MM.1S (cell line): ENCODE measurements around the gene BMP4.

Experiments
- DNase-seq: peaks from one replicate; pipeline ENCODE4 v3.0.0-alpha.2; 2015
- H2AFZ ChIP-seq: fragments of 300-600 bp; sonication (generic); 2 replicates; pipeline ENCODE4 v1.6.0; 2016; ENCODE audit warnings: antibody characterized with exemption, low read length
- H3F3A ChIP-seq: fragments of 300-600 bp; sonication (generic); 2 replicates; pipeline ENCODE4 v1.6.1; 2016; ENCODE audit warnings: mild to moderate bottlenecking, antibody characterized with exemption, low read length, moderate library complexity, mixed read lengths; ENCODE audit not compliant: insufficient read depth
- H3K27ac ChIP-seq: fragments of 300-600 bp; sonication (generic); 2 replicates; pipeline ENCODE4 v1.5.1; 2016; ENCODE audit warnings: mild to moderate bottlenecking, low read length
- H3K27me3 ChIP-seq: fragments of 300-600 bp; sonication (generic); replicated peaks from 2 replicates; pipeline ENCODE4 v1.6.0; 2016; ENCODE audit warnings: low read length; ENCODE audit not compliant: insufficient read depth
- H3K36me3 ChIP-seq: fragments of 300-600 bp; sonication (generic); replicated peaks from 2 replicates; pipeline ENCODE4 v1.6.1; 2016; ENCODE audit warnings: mild to moderate bottlenecking, low read length, mixed read lengths; ENCODE audit not compliant: insufficient read depth
- H3K4me1 ChIP-seq: fragments of 300-600 bp; sonication (generic); 2 replicates; pipeline ENCODE4 v1.6.1; 2016; ENCODE audit warnings: low read length, mixed read lengths
- H3K4me2 ChIP-seq: fragments of 300-600 bp; sonication (generic); 2 replicates; pipeline ENCODE4 v1.6.0; 2016; ENCODE audit warnings: low read depth, low read length
- H3K4me3 ChIP-seq: fragments of 300-600 bp; sonication (generic); 2 replicates; pipeline ENCODE4 v1.5.1; 2016; ENCODE audit warnings: low read length, mixed read lengths
- H3K79me2 ChIP-seq: fragments of 300-600 bp; sonication (generic); 2 replicates; pipeline ENCODE4 v1.6.1; 2016; ENCODE audit warnings: mixed run types, low read length, mixed read lengths
- H3K9ac ChIP-seq: fragments of 300-600 bp; sonication (generic); 2 replicates; pipeline ENCODE4 v1.6.1; 2016; ENCODE audit warnings: low read length, mixed read lengths
- H3K9me2 ChIP-seq: fragments of 300-600 bp; sonication (generic); replicated peaks from 2 replicates; pipeline ENCODE4 v1.6.1; 2016; ENCODE audit warnings: mild to moderate bottlenecking, low read length, mixed read lengths; ENCODE audit not compliant: insufficient read depth
- H3K9me3 ChIP-seq: fragments of 300-600 bp; sonication (generic); replicated peaks from 2 replicates; pipeline ENCODE4 v1.6.1; 2016; ENCODE audit warnings: mild to moderate bottlenecking, low read length, mixed read lengths; ENCODE audit not compliant: insufficient read depth
- H4K20me1 ChIP-seq: fragments of 300-600 bp; sonication (generic); 2 replicates; pipeline ENCODE4 v1.6.1; 2016; ENCODE audit warnings: mild to moderate bottlenecking, low read length, moderate library complexity, mixed read lengths; ENCODE audit not compliant: insufficient read depth
- EZH2 ChIP-seq: fragments of 300-600 bp; sonication (generic); optimal IDR thresholded peaks from 2 replicates; pipeline ENCODE3; 2017; ENCODE audit warnings: low read depth, mild to moderate bottlenecking, antibody characterized with exemption, low read length, mixed read lengths
- EZH2phosphoT487 ChIP-seq: fragments of 300-600 bp; sonication (generic); IDR thresholded peaks from 2 replicates; pipeline ENCODE4 v1.6.1; 2018; ENCODE audit warnings: antibody characterized with exemption, low read length
- TF ChIP-seq, protein P1 (sequence below): fragments of 300-600 bp; sonication (generic); IDR thresholded peaks from 2 replicates; pipeline ENCODE4 v1.5.1; 2016; ENCODE audit warnings: antibody characterized with exemption, low read length, mixed read lengths

Gene BMP4

DNA sequence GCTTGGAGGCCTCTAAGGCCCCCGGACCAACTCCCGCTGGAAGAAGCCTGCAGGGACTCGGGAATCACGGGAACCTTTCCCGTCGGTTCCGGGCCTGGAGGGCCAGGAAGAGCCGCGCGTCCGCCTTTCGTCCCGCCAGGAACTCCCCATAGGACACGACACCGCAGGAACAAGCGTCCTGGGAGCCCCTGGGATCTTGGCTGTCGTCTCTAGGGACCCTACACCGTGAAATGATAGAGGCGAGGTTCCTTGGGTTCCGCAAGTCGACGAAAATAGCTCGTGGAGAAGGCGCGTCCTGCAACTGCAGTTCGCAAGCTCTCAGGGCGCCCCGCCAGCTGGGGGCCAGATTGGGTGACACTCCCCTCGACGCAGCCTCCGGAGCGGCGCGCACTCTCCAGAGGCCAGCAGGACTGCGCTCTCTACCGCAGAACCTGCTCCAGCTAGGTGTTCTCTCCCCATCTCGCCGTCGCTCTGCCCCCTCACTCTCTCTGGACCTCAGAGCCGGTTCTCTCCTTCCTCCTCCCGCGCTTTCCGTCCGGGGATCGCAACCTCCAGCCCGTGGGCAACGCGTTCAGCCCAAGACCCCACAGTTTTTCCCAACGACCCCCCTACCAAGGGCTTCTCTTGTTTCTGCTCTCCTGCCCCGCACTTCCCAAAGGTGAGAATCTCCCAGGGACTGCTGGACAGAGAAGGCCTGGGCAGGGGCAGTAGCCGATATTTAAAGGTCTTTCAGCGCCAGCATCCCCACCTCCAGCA lies 776 bp downstream of the BMP4 start:
- Histone ChIP-seq H3K36me3 (no peaks in the 10 kb centered on the region), H3K27ac (no peak overlapping the region), H3K4me1 (no peaks in the 10 kb centered on the region), H4K20me1 (no peaks in the 10 kb centered on the region), H3K79me2 (no peaks in the 10 kb centered on the region), H3K9ac (no peak overlapping the region), H3K4me2 (peak overlapping the region; percentile 78), H3K27me3 (no peaks in the 10 kb centered on the region), H3K9me2 (no peaks in the 10 kb centered on the region), H3K4me3 (peak overlapping the region; percentile 56), H2AFZ (0 out of 2 replicates have a peak overlapping the region, but pooled peaks have one; percentile 51), H3F3A (no peaks in the 10 kb centered on the region), H3K9me3 (no peaks in the 10 kb centered on the region)
- TF ChIP-seq EZH2phosphoT487 (no peak), EZH2 (no peak)
- TF ChIP-seq, protein P1, sequence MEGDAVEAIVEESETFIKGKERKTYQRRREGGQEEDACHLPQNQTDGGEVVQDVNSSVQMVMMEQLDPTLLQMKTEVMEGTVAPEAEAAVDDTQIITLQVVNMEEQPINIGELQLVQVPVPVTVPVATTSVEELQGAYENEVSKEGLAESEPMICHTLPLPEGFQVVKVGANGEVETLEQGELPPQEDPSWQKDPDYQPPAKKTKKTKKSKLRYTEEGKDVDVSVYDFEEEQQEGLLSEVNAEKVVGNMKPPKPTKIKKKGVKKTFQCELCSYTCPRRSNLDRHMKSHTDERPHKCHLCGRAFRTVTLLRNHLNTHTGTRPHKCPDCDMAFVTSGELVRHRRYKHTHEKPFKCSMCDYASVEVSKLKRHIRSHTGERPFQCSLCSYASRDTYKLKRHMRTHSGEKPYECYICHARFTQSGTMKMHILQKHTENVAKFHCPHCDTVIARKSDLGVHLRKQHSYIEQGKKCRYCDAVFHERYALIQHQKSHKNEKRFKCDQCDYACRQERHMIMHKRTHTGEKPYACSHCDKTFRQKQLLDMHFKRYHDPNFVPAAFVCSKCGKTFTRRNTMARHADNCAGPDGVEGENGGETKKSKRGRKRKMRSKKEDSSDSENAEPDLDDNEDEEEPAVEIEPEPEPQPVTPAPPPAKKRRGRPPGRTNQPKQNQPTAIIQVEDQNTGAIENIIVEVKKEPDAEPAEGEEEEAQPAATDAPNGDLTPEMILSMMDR = no peak
- no peak for DNase-seq

DNA sequence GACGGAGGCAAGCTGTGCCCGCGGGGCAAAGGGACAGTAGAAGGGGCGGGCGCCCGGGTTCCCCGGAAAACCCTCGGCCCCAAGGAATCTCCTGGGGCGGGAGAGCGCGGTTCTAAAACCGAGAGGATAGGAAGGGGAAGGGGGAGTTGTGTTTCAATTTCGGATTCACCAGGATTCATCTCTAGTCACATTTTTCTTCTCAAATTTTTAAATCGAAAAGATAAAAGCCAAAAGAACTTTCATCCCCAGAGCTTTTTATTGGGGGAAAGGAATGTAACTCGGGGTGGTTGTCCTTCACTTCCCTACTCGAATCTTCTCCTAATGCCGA lies 1.4 kb downstream of the BMP4 start:
- peak overlapping the region; percentile 78 for H3K4me2 ChIP-seq
- no peaks in the 10 kb centered on the region for H3K27me3 ChIP-seq
- H3K4me3 ChIP-seq = peak overlapping the region; percentile 56
- H3F3A ChIP-seq = no peaks in the 10 kb centered on the region
- H4K20me1 ChIP-seq = no peaks in the 10 kb centered on the region
- H3K79me2 ChIP-seq = no peaks in the 10 kb centered on the region
- H3K9ac ChIP-seq = no peak overlapping the region
- H3K4me1 ChIP-seq = no peaks in the 10 kb centered on the region
- no peaks in the 10 kb centered on the region for H3K9me2 ChIP-seq
- no peak overlapping the region for H3K27ac ChIP-seq
- TF ChIP-seq EZH2phosphoT487 (no peak), EZH2 (no peak)
- TF ChIP-seq, protein P1 = no peak
- H2AFZ ChIP-seq = 0 out of 2 replicates have a peak overlapping the region, but pooled peaks have one; percentile 65
- DNase-seq = no peak
- no peaks in the 10 kb centered on the region for H3K36me3 ChIP-seq
- H3K9me3 ChIP-seq = no peaks in the 10 kb centered on the region

DNA sequence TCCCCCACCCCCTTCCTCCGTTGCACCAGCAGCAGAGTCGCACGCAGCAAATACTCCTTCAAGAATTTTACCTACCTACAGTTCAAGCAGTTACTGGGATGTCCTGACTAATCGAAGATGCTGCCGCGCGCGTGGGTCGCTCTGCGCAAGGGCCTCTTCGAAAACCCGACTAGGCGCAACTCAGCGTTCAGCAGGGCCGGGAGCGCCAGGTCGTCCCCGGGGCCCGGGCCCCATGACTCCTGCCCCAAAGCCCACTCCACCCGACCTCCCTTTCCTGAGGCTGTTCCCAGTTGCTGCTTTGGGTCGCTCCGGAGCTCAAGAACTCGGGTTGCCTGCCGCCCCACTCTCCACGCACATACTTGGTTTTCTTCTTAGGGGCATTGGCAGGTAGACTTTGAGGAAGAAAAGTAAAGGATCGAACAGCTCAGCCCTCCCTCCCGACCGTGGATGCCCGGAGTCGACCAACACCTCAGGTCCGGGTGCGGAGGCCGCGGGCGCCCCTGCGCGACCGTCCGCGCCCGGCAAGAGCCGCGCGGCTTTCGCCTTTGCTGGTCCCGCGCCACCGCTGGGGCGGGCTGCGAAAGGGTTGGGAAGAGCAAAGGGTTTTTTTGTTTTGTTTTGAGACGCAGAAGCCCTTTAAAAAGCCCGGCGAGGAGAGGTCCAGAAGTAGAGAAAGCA lies 1.9 kb downstream of the BMP4 start:
- H3K4me1 ChIP-seq = no peaks in the 10 kb centered on the region
- H3K9me2 ChIP-seq = no peaks in the 10 kb centered on the region
- H3K4me2 ChIP-seq = peak overlapping the region; percentile 78
- no peak overlapping the region for H3K27ac ChIP-seq
- no peak for TF ChIP-seq EZH2phosphoT487
- TF ChIP-seq, protein P1 = no peak
- no peak for TF ChIP-seq EZH2
- H3K4me3 ChIP-seq = peak overlapping the region; percentile 56
- no peaks in the 10 kb centered on the region for H3K36me3 ChIP-seq
- H3K9ac ChIP-seq = no peak overlapping the region
- no peaks in the 10 kb centered on the region for H3K27me3 ChIP-seq
- H2AFZ ChIP-seq = 0 out of 2 replicates have a peak overlapping the region, but pooled peaks have one; percentile 65
- H3K79me2 ChIP-seq = no peaks in the 10 kb centered on the region
- no peaks in the 10 kb centered on the region for H3K9me3 ChIP-seq
- H4K20me1 ChIP-seq = no peaks in the 10 kb centered on the region
- DNase-seq = no peak
- no peaks in the 10 kb centered on the region for H3F3A ChIP-seq
